Measurements from ENCODE around the gene CPED1. TPM values are rescaled to one million over a fixed set of nuclear protein-coding genes. Genes with fewer than 3 reads are reported as not detected.
A peak's percentile ranks its signal among the peaks of the same experiment; 100 is the strongest.

The CPED1 gene
- total RNA-seq, 1 donor, result 95.9 TPM

GRCh38 chr7:121005996-121006584 lies 17.6 kb downstream of the CPED1 start:
- DNase-seq (ENCODE audit: low read depth), result peak; percentile 50
- no peak for TF ChIP-seq CTCF (IDR thresholded peaks at IDR 0.05; ENCODE audit: insufficient read depth, low read depth, low read length)
- no peak overlapping the region for H3K4me3 ChIP-seq (ENCODE audit: low read depth, low read length)

GRCh38 chr7:121006711-121007315 lies 18.3 kb downstream of the CPED1 start:
- DNase-seq (ENCODE audit: low read depth), result peak; percentile 72
- peak overlapping the region; percentile 17 for H3K4me3 ChIP-seq (ENCODE audit: low read depth, low read length)
- TF ChIP-seq CTCF (IDR thresholded peaks at IDR 0.05; ENCODE audit: insufficient read depth, low read depth, low read length), result no peak

GRCh38 chr7:121008816-121009215 lies 20.3 kb downstream of the CPED1 start:
- DNase-seq (ENCODE audit: low read depth), result no peak
- H3K4me3 ChIP-seq (ENCODE audit: low read depth, low read length), result no peak overlapping the region
- no peak for TF ChIP-seq CTCF (IDR thresholded peaks at IDR 0.05; ENCODE audit: insufficient read depth, low read depth, low read length)

- no peak for DNase-seq (ENCODE audit: low read depth)
- no peak overlapping the region for H3K4me3 ChIP-seq (ENCODE audit: low read depth, low read length)
- TF ChIP-seq CTCF (IDR thresholded peaks at IDR 0.05; ENCODE audit: insufficient read depth, low read depth, low read length), result no peak
These were observed 22.9 kb downstream of the CPED1 start for GRCh38 chr7:121011401-121011800.

- H3K4me3 ChIP-seq (ENCODE audit: low read depth, low read length), result no peak overlapping the region
- no peak for TF ChIP-seq CTCF (IDR thresholded peaks at IDR 0.05; ENCODE audit: insufficient read depth, low read depth, low read length)
- DNase-seq (ENCODE audit: low read depth), result no peak
These were observed 23.8 kb downstream of the CPED1 start for GRCh38 chr7:121012170-121012874.

GRCh38 chr7:121012919-121013318 lies 24.4 kb downstream of the CPED1 start:
- no peak overlapping the region for H3K4me3 ChIP-seq (ENCODE audit: low read depth, low read length)
- no peak for DNase-seq (ENCODE audit: low read depth)
- TF ChIP-seq CTCF (IDR thresholded peaks at IDR 0.05; ENCODE audit: insufficient read depth, low read depth, low read length), result no peak

Data from fibroblast of villous mesenchyme (primary cell).